ENCODE data around the gene MBD3.
"Not testable (repeated sequence)": the region's sequence is repeated elsewhere in the genome, so short reads cannot be mapped to it uniquely, and the experiment has no call there.

The MBD3 gene

DNA sequence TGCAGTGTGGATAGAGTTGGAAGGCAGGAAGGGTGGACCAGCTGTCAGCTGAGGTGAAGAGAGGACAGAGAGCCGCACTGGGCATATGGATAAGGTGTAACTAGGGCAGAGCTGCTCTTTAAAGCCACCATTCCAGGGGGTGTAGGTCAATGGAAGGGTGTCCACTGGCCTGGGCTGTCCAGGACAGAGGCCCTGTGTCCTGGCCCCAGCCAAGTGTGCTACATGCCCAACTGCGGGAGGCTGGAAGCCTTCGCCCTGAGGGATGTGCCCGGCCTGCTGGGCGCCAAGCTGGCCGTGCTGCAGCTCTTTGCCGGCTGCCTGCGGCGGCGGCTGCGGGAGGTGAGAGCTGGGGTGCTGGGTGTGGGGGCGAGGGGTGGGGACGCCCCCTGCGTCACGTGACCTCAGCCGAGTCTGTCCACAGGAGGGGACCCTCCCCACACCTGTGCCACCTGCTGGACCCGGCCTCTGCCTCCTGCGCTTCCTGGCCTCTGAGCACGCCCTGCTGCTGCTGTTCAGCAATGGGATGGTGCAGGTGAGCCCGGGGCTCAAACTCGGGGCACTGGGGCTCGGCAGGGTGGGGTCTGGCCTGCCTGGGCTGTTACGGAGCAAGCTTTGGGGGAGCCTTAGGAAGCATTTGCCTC lies 59.0 kb downstream of the MBD3 start:
- DNase-seq = no peak

DNA sequence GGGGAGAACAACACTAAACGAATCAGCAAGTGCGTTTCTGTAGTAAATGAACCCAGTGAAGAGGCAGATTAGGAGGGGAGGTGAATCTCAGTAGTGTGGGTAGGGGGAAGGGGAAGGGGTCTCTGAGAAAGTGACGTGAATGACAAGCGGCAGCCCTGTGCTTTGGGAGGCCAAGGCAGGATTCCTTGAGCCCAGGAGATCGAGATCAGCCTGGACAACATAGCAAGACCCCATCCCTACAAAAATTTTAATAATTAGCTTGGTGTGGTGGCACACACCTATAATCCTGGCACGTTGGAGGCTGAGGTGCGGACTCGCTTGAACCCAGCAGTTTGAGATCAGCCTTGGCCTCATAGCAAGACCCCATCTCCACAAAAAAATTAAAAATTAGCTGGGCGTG lies 60.7 kb downstream of the MBD3 start:
- no peak for DNase-seq

- no peak for DNase-seq
These were observed 61.1 kb downstream of the MBD3 start for GRCh38 chr19:1531587-1531986.

DNA sequence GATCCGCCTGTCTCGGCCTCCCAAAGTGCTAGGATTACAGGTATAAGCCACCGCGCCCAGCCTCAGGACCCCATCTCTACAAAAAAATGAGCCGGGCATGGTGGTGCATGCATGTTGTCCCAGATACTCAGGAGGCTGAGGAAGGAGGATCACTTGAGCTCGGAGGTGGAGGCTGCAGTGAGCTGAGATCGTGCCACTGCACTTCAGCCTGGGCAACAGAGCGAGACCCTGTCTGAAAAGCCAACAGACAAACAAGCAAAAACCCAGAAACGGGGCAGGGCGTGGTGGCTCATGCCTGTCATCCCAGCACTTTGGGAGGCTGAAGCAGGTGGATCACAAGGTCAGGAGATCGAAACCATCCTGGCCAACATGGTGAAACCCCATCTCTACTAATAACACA lies 61.8 kb downstream of the MBD3 start:
- DNase-seq = not testable (repeated sequence)

GRCh38 chr19:1529430-1529816 lies 63.2 kb downstream of the MBD3 start:
- DNase-seq = no peak

GRCh38 chr19:1528596-1529429 lies 63.9 kb downstream of the MBD3 start:
- no peak for DNase-seq

- no peak for DNase-seq
These were observed 64.9 kb downstream of the MBD3 start for GRCh38 chr19:1527650-1528309.

- DNase-seq = no peak
These were observed 65.6 kb downstream of the MBD3 start for GRCh38 chr19:1526979-1527649.

DNA sequence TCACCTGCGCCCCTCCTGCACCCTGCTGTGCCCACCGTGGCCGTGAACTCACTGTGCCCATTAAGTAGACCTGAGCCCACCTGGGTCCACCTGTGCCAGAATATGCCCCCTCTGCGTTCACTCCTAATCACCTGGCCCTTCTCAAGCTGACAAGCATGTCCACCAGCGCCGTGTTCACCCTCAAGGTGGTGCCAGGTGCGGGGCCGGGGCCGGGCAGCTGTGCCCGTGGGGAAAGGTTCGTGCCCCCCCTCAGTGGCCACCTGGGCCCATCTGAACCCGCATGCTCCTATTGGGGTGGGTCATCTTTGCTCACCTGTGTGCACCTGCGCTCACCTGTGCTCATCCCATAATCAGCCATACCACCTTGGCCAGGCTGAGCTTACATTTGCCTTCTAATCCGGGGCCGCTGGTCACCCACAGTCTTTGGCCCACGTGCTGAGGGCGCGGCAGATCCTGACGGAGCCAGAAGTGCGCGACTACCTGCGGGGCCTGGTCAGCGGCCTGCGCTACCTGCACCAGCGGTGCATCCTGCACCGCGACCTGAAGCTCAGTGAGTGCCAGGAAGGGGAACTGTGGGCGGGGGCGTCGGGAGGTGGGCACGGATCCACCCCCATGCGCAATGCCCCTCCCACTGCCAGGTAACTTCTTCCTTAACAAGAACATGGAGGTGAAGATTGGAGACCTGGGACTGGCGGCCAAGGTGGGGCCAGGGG lies 66.4 kb downstream of the MBD3 start:
- DNase-seq = no peak

DNA sequence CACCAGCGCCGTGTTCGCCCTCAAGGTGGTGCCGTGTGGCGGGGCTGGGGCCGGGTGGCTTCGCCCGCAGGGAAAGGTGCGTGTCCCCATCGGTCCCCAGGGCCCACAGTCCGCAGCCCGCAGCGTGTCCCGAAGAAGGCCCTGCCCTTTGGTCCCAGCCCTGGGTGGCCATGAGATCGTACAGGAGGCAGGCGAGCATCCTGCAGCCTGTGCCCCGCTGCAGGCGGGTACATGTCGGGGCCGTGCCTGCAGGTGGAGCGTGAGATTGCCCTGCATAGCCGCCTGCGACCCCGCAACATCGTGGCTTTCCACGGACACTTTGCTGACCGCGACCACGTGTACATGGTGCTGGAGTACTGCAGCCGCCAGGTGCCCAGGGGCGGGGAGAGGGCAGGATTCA lies 67.3 kb downstream of the MBD3 start:
- no peak for DNase-seq

DNA sequence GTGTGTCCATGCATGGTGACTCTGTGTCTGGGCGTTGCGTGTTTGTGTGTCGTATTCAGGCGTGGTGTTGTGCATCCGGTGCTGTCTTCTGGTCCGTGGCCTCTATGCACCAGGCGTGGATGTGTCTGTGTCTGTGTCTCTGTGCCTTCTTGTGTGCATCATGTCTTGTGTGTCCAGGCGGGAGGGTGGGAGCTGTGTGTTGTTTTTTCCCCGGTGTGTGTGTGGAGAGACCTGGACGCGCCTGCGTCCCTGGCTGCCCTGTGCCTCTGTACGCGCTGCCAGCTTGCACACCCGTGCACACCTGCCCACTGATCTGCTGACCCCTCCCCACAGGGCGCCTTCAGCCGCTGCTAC lies 67.7 kb downstream of the MBD3 start:
- DNase-seq = no peak

DNA sequence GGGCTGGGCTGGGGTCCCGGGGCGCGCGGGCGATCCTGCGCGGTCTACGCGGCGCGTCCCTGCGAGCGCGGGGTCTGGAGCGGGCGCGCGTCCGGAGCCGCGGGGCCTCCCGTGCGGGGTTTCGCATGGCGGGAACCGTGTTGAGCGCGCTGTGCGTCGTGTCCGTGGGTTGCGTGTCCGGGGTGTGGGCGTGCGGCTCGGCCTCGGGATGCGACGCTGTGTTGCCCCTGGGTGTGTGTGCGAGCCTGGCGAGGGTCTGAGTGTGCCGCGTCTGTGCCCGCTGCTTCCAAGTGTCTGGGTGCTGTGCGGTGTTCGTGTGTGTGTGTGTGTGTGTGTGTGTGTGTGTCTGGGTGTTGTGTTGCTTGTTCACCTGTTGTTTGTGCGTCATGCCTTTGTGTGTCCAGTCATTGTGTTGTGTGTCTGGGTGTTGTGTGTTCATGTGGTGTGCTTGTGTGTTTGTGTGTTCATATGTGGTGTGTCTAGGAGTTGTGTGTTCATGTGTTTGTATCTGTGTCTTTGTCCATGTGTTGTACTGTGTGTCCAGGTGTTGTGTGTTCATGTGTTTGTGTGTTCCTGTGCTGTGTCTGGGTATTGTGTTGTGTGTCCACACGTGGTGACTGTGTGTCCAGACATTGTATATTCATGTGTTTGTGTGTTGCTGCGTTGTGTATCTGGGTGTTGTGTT lies 68.2 kb downstream of the MBD3 start:
- DNase-seq = no peak
